ENCODE results near the gene VAC14.
A peak's percentile ranks its signal among the peaks of the same experiment; 100 is the strongest.
"Not testable (repeated sequence)": the region's sequence is repeated elsewhere in the genome, so short reads cannot be mapped to it uniquely, and the experiment has no call there.

Gene VAC14

DNA sequence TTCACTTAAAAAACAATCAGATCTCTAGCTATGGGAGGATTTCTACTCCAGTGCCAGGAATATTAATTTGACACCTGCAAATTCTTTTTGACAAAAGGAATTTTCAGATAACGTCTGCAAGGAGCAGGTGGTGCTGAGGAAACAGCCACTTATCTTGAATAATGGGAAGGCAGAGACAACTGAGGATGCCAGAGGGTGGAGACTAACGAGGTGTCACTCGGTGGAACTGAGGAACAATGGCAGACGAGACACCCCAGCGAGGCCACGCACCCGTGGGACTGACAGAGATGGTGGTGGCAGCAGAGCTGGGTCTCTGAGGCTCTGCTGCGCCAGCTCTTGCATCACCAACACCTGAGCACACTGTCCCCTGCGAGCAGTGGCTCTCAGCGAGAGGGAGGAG is 42.2 kb downstream of the VAC14 start:
- no peak for DNase-seq

GRCh38 chr16:70757183-70757582 is 43.8 kb downstream of the VAC14 start:
- no peak for DNase-seq

DNA sequence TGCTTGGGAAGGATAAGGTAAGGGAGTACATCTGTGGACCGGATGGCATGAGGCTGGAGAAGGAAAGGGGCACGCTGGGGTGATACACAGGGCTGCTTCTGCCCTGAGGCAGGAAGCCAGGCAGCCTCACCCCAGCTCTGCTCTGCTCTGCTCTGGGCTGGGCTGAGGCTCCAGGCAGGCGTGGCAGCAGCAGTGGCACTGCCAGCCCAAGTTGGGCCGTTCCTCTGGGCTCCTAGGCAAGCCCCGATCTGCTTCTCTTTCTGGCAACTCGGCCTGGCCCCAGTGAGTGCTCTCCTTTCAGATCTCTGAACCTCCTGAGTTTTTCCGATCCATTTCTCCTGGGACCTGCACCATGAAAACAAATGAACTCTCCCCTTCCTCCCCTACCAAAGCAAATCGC is 44.9 kb downstream of the VAC14 start:
- no peak for DNase-seq

GRCh38 chr16:70754851-70755600 is 45.9 kb downstream of the VAC14 start:
- DNase-seq = no peak

DNA sequence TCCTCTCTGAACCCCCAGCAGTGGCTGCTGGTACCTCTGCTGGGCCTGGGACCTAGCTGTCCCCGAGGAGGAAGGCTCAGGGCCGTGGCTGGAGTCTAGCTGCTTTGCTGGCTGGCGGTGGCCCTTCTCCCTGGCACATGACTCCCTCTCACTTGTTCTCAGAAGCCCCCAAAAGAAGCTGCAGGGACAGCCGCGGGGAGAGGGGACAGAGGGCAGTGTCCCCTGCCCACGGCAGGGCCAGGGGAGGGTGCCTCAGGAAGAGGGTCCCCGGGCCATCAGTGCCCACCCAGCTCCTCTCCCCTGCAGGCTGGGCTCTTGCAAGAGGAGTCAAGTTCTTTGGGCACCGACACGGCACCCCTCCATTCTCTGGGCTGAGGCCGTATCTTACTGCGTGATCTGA is 46.6 kb downstream of the VAC14 start:
- no peak for DNase-seq

- no peak for DNase-seq
Observed at GRCh38 chr16:70753694-70754325, 47.1 kb downstream of the VAC14 start.

GRCh38 chr16:70753228-70753627 is 47.7 kb downstream of the VAC14 start:
- no peak for DNase-seq

GRCh38 chr16:70752426-70752825 is 48.5 kb downstream of the VAC14 start:
- no peak for DNase-seq

DNA sequence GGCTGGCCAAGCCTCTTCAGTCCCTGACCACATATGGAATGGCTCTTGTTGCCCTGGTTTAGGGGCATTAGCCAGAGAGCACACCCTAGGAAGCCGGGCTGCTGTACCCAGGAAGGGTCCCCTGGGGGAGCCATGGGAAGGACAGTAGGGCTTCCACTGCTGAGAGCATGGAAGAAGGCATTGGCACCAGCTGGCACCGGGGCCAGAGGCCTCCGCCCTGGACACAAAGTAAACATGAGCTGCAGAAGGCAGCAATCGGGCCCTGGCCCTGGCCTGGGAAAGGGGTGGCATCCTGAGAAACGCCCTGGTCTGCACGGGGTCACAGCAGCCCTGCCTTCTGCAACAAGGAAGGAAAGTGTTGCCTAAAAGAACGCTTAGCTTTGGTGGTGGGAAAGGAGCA is 49.4 kb downstream of the VAC14 start:
- no peak for DNase-seq

- no peak for DNase-seq
Observed at GRCh38 chr16:70750893-70751467, 50.0 kb downstream of the VAC14 start.

DNA sequence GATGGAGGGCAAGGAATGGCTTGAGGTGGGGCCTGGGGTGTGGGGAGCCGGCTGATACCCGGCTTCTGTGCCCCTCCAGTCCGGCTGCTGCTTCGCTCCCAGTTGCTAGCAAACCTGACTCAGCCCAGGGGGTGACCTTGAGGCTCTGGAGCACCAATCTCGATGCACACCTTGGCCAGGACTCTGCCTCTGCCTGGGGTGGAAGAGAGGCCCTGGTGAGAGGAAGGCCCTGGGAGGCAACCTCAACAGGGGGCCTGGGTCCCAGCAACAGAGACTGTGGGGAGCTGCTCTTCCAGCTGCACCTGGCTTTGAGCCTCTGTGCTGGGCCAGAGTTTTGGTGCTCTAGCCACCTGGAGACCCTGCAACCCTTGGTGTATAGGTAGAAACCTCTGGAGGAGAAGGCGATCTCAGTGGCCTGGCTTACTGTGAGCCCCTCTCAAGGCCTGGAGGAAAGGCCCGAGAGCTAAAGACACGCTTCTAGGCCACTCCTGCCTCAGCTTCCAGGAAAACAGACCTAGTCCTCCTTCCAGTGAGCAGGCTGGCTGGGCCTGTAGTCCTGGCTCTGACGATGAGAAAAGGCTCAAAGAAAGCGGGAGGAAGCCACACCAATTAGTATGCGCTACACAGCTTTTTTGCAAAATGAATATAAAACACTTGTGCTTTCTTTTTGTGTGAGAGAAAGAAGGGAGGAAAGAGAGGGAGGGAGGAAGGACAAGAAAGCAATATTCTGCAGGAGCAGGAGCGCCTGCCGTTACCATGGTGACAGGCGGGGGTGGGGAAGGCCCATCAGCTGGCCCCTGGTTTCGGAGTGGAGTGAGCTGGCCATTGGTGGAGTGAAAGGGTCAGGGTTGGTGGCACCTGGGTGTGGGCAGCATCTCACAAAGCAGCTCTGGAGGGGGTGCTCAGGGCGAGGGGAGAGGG is 51.0 kb downstream of the VAC14 start:
- DNase-seq = no peak

- DNase-seq = no peak
Observed at GRCh38 chr16:70749006-70749678, 51.8 kb downstream of the VAC14 start.

GRCh38 chr16:70747703-70748631 is 53.0 kb downstream of the VAC14 start:
- no peak for DNase-seq

- DNase-seq = peak; percentile 64
Observed at GRCh38 chr16:70746708-70747424, 54.1 kb downstream of the VAC14 start.

GRCh38 chr16:70746040-70746707 is 54.8 kb downstream of the VAC14 start:
- peak; percentile 64 for DNase-seq

DNA sequence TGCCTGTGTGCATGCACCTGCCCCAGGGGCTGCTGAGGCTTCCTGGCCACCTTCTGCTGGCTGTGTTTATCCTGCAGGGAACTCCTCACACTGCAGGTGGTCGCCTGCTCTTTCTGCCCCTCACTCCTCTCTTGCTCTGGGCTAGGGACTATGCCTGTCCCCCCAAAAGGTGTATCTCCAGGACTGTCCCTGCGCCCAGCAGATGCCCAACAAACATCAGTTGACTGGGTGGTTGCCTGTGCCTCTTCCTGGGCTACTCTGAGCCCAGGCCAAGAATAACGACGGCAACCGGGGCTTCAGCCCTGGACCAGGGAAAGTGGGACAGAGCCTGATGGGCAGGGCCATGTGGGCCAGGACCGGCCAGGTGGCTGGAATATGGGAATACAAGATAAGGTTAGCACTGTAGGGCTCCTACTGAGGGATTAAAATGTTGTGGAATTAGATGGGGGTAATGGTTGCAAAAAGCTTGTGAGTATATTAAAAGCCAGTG is 55.4 kb downstream of the VAC14 start:
- no peak for DNase-seq

DNA sequence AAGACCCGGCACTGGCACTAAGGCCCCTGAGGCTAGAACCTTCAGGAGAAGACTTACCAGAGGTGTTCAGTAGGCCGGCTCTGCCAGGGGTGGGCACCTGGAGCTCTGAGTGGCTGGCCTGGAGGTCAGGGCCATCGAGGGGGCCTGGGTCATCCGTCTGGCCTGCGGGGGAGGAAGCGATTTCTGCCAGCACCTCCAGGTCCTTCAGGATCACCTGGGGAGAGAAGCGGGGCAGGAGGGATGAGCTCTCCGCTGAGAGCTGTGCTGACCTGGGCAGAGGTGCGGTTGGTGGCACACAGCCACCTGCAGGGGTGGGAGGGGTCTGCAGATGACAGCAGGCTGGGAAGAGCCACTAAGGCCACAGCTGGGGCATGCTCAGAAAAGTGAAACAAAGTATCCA is 56.6 kb downstream of the VAC14 start:
- no peak for DNase-seq

DNA sequence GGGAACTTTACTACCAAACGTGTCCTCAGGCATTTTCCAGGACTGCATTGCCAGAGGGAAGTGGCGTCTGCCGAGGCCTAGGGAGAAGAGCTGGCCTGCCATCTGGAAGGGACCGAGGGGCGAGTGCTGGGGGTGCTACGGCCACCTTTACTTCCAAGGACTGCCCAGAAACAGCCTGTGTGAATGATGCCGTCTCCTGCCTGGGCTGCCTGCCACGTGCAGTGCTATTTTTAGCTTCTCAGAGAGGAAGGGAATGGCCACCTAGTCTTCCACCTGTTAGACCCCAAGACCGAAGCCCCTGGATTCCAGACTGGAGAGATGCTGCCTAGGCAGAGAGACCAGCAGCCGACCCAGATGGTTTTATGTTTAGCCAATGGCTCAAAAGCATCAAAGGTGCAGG is 57.2 kb downstream of the VAC14 start:
- DNase-seq = no peak

DNA sequence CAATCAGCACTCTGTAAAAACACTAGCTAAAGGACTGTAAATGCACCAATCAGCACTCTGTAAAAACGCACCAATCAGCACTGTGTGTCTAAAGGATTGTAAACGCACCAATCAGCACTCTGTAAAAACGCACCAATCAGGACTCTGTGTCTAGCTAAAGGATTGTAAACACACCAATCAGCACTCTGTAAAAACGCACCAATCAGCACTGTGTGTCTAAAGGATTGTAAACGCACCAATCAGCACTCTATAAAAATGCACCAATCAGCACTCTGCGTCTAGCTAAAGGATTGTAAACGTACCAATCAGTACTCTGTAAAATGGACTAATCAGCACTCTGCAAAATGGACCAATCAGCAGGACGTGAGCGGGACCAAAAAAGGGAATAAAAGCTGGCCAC is 58.0 kb downstream of the VAC14 start:
- not testable (repeated sequence) for DNase-seq

DNA sequence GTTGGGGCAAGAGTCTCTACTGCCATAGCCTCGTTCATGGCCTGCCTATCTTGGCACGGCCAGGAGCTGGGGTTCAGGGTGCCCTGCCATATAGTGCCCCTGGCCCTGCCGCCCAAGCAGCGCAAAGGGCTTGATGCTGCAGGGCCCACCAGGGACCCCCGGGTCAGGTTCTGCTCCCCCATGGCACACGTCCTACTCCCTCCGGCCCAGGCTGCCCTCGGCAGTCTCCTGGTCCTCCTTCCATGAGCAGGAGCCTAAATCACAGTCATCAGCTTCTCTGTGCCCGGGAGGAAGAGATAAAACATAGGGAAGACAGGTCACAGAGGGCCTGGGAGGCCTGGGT is 59.2 kb downstream of the VAC14 start:
- DNase-seq = no peak

Data from GOT3 (cell line).